Measurements from ENCODE around the gene ATP8A1. TPM values are rescaled to one million over a fixed set of nuclear protein-coding genes. Genes with fewer than 3 reads are reported as not detected.

The ATP8A1 gene
- total and polyA plus RNA-seq, 2 of the 8 experiments (the other 6 are each of a cell fraction or from before 2014, with no cell fraction given), result 3.7 to 14.9 TPM

DNA sequence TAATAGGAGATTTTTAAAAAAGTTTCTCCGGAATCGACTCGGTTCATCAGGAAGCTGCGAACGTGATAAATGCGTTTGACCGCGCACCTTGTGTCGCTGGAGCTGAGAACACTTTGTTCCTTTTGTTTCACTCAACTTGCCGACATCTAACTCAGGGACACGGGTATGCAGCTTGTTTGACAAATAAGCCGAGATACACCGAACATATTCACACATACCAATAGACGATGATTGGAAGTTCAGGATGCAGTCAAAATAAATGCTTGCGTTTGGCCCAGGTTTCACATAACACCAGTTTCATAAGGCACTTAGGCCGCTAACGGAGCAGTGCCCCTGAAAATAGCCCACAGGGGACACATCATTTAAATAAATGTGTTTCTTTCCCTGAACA is 260.5 kb downstream of the ATP8A1 start (continued):
- TF ChIP-seq, protein P1, sequence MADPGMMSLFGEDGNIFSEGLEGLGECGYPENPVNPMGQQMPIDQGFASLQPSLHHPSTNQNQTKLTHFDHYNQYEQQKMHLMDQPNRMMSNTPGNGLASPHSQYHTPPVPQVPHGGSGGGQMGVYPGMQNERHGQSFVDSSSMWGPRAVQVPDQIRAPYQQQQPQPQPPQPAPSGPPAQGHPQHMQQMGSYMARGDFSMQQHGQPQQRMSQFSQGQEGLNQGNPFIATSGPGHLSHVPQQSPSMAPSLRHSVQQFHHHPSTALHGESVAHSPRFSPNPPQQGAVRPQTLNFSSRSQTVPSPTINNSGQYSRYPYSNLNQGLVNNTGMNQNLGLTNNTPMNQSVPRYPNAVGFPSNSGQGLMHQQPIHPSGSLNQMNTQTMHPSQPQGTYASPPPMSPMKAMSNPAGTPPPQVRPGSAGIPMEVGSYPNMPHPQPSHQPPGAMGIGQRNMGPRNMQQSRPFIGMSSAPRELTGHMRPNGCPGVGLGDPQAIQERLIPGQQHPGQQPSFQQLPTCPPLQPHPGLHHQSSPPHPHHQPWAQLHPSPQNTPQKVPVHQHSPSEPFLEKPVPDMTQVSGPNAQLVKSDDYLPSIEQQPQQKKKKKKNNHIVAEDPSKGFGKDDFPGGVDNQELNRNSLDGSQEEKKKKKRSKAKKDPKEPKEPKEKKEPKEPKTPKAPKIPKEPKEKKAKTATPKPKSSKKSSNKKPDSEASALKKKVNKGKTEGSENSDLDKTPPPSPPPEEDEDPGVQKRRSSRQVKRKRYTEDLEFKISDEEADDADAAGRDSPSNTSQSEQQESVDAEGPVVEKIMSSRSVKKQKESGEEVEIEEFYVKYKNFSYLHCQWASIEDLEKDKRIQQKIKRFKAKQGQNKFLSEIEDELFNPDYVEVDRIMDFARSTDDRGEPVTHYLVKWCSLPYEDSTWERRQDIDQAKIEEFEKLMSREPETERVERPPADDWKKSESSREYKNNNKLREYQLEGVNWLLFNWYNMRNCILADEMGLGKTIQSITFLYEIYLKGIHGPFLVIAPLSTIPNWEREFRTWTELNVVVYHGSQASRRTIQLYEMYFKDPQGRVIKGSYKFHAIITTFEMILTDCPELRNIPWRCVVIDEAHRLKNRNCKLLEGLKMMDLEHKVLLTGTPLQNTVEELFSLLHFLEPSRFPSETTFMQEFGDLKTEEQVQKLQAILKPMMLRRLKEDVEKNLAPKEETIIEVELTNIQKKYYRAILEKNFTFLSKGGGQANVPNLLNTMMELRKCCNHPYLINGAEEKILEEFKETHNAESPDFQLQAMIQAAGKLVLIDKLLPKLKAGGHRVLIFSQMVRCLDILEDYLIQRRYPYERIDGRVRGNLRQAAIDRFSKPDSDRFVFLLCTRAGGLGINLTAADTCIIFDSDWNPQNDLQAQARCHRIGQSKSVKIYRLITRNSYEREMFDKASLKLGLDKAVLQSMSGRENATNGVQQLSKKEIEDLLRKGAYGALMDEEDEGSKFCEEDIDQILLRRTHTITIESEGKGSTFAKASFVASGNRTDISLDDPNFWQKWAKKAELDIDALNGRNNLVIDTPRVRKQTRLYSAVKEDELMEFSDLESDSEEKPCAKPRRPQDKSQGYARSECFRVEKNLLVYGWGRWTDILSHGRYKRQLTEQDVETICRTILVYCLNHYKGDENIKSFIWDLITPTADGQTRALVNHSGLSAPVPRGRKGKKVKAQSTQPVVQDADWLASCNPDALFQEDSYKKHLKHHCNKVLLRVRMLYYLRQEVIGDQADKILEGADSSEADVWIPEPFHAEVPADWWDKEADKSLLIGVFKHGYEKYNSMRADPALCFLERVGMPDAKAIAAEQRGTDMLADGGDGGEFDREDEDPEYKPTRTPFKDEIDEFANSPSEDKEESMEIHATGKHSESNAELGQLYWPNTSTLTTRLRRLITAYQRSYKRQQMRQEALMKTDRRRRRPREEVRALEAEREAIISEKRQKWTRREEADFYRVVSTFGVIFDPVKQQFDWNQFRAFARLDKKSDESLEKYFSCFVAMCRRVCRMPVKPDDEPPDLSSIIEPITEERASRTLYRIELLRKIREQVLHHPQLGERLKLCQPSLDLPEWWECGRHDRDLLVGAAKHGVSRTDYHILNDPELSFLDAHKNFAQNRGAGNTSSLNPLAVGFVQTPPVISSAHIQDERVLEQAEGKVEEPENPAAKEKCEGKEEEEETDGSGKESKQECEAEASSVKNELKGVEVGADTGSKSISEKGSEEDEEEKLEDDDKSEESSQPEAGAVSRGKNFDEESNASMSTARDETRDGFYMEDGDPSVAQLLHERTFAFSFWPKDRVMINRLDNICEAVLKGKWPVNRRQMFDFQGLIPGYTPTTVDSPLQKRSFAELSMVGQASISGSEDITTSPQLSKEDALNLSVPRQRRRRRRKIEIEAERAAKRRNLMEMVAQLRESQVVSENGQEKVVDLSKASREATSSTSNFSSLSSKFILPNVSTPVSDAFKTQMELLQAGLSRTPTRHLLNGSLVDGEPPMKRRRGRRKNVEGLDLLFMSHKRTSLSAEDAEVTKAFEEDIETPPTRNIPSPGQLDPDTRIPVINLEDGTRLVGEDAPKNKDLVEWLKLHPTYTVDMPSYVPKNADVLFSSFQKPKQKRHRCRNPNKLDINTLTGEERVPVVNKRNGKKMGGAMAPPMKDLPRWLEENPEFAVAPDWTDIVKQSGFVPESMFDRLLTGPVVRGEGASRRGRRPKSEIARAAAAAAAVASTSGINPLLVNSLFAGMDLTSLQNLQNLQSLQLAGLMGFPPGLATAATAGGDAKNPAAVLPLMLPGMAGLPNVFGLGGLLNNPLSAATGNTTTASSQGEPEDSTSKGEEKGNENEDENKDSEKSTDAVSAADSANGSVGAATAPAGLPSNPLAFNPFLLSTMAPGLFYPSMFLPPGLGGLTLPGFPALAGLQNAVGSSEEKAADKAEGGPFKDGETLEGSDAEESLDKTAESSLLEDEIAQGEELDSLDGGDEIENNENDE (IDR thresholded peaks at IDR 0.05; ENCODE audit: insufficient replicate concordance, low read length), result no peak
- no peak for TF ChIP-seq TAF7 (optimal IDR thresholded peaks at IDR 0.05; ENCODE audit: borderline replicate concordance, low read depth, low read length)
- no peak for TF ChIP-seq KDM1A (IDR thresholded peaks at IDR 0.05; ENCODE audit: borderline replicate concordance, low read length)
- TF ChIP-seq SIRT6 (IDR thresholded peaks at IDR 0.05; ENCODE audit: low read length), result no peak
- no peak for TF ChIP-seq BRCA1 (IDR thresholded peaks at IDR 0.05; ENCODE audit: low read depth, low read length)
- no peak for TF ChIP-seq ZNF274 (IDR thresholded peaks at IDR 0.05; ENCODE audit: borderline replicate concordance, extremely low read depth, low read length)
- TF ChIP-seq SP4 (IDR thresholded peaks at IDR 0.05; ENCODE audit: low read length), result no peak
- TF ChIP-seq SAP30 (IDR thresholded peaks at IDR 0.05; ENCODE audit: insufficient read depth, insufficient replicate concordance, low read length), result no peak
- TF ChIP-seq CTBP2 (IDR thresholded peaks at IDR 0.05; ENCODE audit: borderline replicate concordance, insufficient read depth, insufficient read length, low read length), result no peak
